GM20431 (cell line): ENCODE results near the gene TGFBR3.

ENCODE experiments used
- in situ Hi-C: fragments of 300-500 bp; cut with MseI, MboI; formaldehyde crosslinking; loops from one replicate; pipeline ENCODE4 v1.15.0; 2020; ENCODE audit warnings: low sequenced_read_pairs; ENCODE audit not compliant: unreplicated experiment

The TGFBR3 gene

GRCh38 chr1:91885716-91886506 is at the start of gene TGFBR3:
Gene TGFBR3 (minus strand): TSS chr1:91886151. CDS start chr1:91861531, 24,620 bp downstream.
- in situ Hi-C loops: no loop called here

GRCh38 chr1:91929250-91929649 is 43.3 kb upstream of the TGFBR3 start:
- in situ Hi-C loops: loop anchor here (10.0 to 25.0 kb wide), 2 partner anchors 404 to 667 kb away; no protein-coding TSS in a partner anchor

- in situ Hi-C loops: loop anchor here (10.0 to 25.0 kb wide), 2 partner anchors 403 to 666 kb away; no protein-coding TSS in a partner anchor
Measured at GRCh38 chr1:91928026-91928425, 42.1 kb upstream of the TGFBR3 start.

GRCh38 chr1:91925644-91926435 is 39.9 kb upstream of the TGFBR3 start:
- in situ Hi-C loops: loop anchor here (10.0 to 25.0 kb wide), 2 partner anchors 401 to 664 kb away; no protein-coding TSS in a partner anchor

- in situ Hi-C loops: loop anchor here (10.0 kb wide), 1 partner anchor 399 kb away; no protein-coding TSS in a partner anchor
Measured at GRCh38 chr1:91924146-91924545, 38.2 kb upstream of the TGFBR3 start.

GRCh38 chr1:91919962-91920361 is 34.0 kb upstream of the TGFBR3 start:
- in situ Hi-C loops: loop anchor here (10.0 kb wide), 1 partner anchor 395 kb away; no protein-coding TSS in a partner anchor

GRCh38 chr1:91916811-91917460 is 31.0 kb upstream of the TGFBR3 start:
- in situ Hi-C loops: no loop called here

- in situ Hi-C loops: no loop called here
Measured at GRCh38 chr1:91916046-91916445, 30.1 kb upstream of the TGFBR3 start.

GRCh38 chr1:91913018-91913417 is 27.1 kb upstream of the TGFBR3 start:
- in situ Hi-C loops: no loop called here

GRCh38 chr1:91912266-91912665 is 26.3 kb upstream of the TGFBR3 start:
- in situ Hi-C loops: no loop called here

- in situ Hi-C loops: no loop called here
Measured at GRCh38 chr1:91901231-91901630, 15.3 kb upstream of the TGFBR3 start.

- in situ Hi-C loops: no loop called here
Measured at GRCh38 chr1:91900562-91900961, 14.6 kb upstream of the TGFBR3 start.

- in situ Hi-C loops: no loop called here
Measured at GRCh38 chr1:91897016-91897415, 11.1 kb upstream of the TGFBR3 start.

GRCh38 chr1:91895832-91896556 is 10.0 kb upstream of the TGFBR3 start:
- in situ Hi-C loops: no loop called here

- in situ Hi-C loops: no loop called here
Measured at GRCh38 chr1:91894036-91894761, 8.2 kb upstream of the TGFBR3 start.

GRCh38 chr1:91891969-91892368 is 6.0 kb upstream of the TGFBR3 start:
- in situ Hi-C loops: no loop called here

- in situ Hi-C loops: no loop called here
Measured at GRCh38 chr1:91891454-91891853, 5.5 kb upstream of the TGFBR3 start.

- in situ Hi-C loops: no loop called here
Measured at GRCh38 chr1:91889717-91890459, 3.9 kb upstream of the TGFBR3 start.
